OCI-LY3 (cell line): ENCODE data around the gene PIEZO2.

Experiments
- H2AFZ ChIP-seq: fragments of 200-600, 300-600 bp; shearing (Covaris generic); 2 replicates; pipeline ENCODE4 v1.6.0; 2014; ENCODE audit warnings: antibody characterized with exemption, low read depth, low read length
- H3K27ac ChIP-seq: fragments of 200-600, 300-600 bp; sonication (generic); 2 replicates; pipeline ENCODE4 v1.5.1; 2014; ENCODE audit warnings: mild to moderate bottlenecking, low read length, moderate library complexity, mixed read lengths
- H3K27me3 ChIP-seq: fragments of 200-600, 300-600 bp; sonication (generic); 2 replicates; pipeline ENCODE4 v1.6.1; 2014; ENCODE audit warnings: low read depth, low read length, mixed read lengths
- H3K36me3 ChIP-seq: fragments of 200-600, 300-600 bp; sonication (generic); replicated peaks from 2 replicates; pipeline ENCODE3; 2014; ENCODE audit warnings: low read depth, low read length, mixed read lengths
- H3K4me1 ChIP-seq: fragments of 300-600, 200-600 bp; sonication (generic); 2 replicates; pipeline ENCODE4 v1.6.1; 2014; ENCODE audit warnings: low read length, mixed read lengths
- H3K4me2 ChIP-seq: fragments of 200-600, 300-600 bp; sonication (generic); 2 replicates; pipeline ENCODE4 v1.6.1; 2014; ENCODE audit warnings: low read length, mixed read lengths
- H3K4me3 ChIP-seq: fragments of 300-600, 200-600 bp; sonication (generic); 2 replicates; pipeline ENCODE4 v1.5.1; 2014; ENCODE audit warnings: antibody characterized with exemption, mild to moderate bottlenecking, low read length, moderate library complexity
- H3K79me2 ChIP-seq: fragments of 300-600, 200-600 bp; shearing (Covaris generic); 2 replicates; pipeline ENCODE4 v1.6.1; 2014; ENCODE audit warnings: mild to moderate bottlenecking, low read length, mixed read lengths
- H3K9ac ChIP-seq: fragments of 300-600, 200-600 bp; shearing (Covaris generic); 2 replicates; pipeline ENCODE4 v1.6.0; 2014; ENCODE audit warnings: mild to moderate bottlenecking, low read length, moderate library complexity
- H3K9me3 ChIP-seq: fragments of 200-600, 300-600 bp; shearing (Covaris generic); 2 replicates; pipeline ENCODE4 v1.6.1; 2014; ENCODE audit warnings: low read length, mixed read lengths; ENCODE audit not compliant: insufficient read depth
- H4K20me1 ChIP-seq: fragments of 200-600, 300-600 bp; sonication (generic); 2 replicates; pipeline ENCODE4 v1.6.1; 2016; ENCODE audit warnings: low read length, mixed read lengths; ENCODE audit not compliant: insufficient read depth
- EZH2phosphoT487 ChIP-seq: fragments of 200-600 bp; shearing (Covaris generic); IDR thresholded peaks from 2 replicates; pipeline ENCODE4 v1.6.1; 2018; ENCODE audit warnings: antibody characterized with exemption, mixed run types, low read depth
- TF ChIP-seq, protein P1 (sequence below): fragments of 200-600, 300-600 bp; sonication (generic); IDR thresholded peaks from 2 replicates; pipeline ENCODE4 v1.5.1; 2014; ENCODE audit warnings: antibody characterized with exemption, low read length, low read depth

The PIEZO2 gene

DNA sequence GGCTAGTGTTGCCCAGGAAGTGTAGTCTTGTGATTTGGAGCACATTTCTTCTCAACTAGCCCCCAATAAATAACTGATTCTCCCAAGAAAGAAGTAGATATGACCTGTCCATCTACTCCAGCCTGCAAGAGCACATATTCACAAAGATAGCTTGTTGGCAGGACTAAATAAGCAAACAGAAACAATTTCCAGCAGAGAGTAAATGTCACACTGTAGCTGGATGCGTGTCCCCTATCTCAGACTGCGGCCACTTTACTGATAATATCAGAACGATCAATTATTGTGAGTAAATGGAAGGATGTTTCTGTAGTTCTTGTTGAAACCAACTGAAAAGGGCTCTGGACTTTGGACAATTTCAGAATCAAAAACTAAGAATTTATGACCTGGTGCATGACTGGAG, 97.9 kb downstream of the PIEZO2 start:
- H3K9ac ChIP-seq: no peak overlapping the region
- H3K4me1 ChIP-seq: no peaks in the 10 kb centered on the region
- H4K20me1 ChIP-seq: no peaks in the 10 kb centered on the region
- H3K4me3 ChIP-seq: no peak overlapping the region
- no peak overlapping the region for H2AFZ ChIP-seq
- no peak overlapping the region for H3K27ac ChIP-seq
- H3K9me3 ChIP-seq: no peaks in the 10 kb centered on the region
- no peaks in the 10 kb centered on the region for H3K36me3 ChIP-seq
- TF ChIP-seq, protein P1, sequence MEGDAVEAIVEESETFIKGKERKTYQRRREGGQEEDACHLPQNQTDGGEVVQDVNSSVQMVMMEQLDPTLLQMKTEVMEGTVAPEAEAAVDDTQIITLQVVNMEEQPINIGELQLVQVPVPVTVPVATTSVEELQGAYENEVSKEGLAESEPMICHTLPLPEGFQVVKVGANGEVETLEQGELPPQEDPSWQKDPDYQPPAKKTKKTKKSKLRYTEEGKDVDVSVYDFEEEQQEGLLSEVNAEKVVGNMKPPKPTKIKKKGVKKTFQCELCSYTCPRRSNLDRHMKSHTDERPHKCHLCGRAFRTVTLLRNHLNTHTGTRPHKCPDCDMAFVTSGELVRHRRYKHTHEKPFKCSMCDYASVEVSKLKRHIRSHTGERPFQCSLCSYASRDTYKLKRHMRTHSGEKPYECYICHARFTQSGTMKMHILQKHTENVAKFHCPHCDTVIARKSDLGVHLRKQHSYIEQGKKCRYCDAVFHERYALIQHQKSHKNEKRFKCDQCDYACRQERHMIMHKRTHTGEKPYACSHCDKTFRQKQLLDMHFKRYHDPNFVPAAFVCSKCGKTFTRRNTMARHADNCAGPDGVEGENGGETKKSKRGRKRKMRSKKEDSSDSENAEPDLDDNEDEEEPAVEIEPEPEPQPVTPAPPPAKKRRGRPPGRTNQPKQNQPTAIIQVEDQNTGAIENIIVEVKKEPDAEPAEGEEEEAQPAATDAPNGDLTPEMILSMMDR: no peak
- TF ChIP-seq EZH2phosphoT487: no peak
- no peaks in the 10 kb centered on the region for H3K27me3 ChIP-seq
- no peak overlapping the region for H3K4me2 ChIP-seq
- H3K79me2 ChIP-seq: no peaks in the 10 kb centered on the region

- Histone ChIP-seq H3K9ac (no peak overlapping the region), H3K27me3 (no peaks in the 10 kb centered on the region), H3K4me1 (no peaks in the 10 kb centered on the region), H3K9me3 (no peaks in the 10 kb centered on the region), H3K36me3 (no peaks in the 10 kb centered on the region), H3K27ac (no peak overlapping the region), H3K79me2 (no peaks in the 10 kb centered on the region), H3K4me3 (no peak overlapping the region), H3K4me2 (no peak overlapping the region), H4K20me1 (no peaks in the 10 kb centered on the region), H2AFZ (no peak overlapping the region)
- TF ChIP-seq, protein P1: no peak
- no peak for TF ChIP-seq EZH2phosphoT487
Measured at GRCh38 chr18:11050966-11051365, 98.4 kb downstream of the PIEZO2 start.

DNA sequence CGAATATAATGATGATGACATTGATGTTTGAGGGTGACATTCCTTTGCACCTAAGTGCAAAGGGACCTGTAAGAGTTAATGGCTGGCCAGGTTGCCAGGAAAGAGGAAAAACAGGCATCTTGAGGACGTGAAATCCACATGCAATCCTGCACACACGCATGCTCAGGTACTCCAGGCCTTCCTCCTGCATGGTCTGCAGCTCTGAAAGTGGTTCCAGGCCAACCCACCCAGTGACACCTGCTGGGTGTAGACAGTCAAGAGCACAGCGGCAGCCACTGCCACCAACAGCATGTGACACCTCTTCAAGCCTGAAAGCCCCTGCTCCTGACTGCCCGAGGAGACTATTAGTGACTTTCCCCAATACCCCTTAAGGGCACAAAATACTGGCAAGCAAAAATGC, 101.6 kb downstream of the PIEZO2 start:
- H3K4me3 ChIP-seq: no peak overlapping the region
- no peak overlapping the region for H3K9ac ChIP-seq
- no peak overlapping the region for H3K27ac ChIP-seq
- no peaks in the 10 kb centered on the region for H3K9me3 ChIP-seq
- no peaks in the 10 kb centered on the region for H3K79me2 ChIP-seq
- no peak overlapping the region for H2AFZ ChIP-seq
- no peaks in the 10 kb centered on the region for H3K36me3 ChIP-seq
- no peaks in the 10 kb centered on the region for H3K27me3 ChIP-seq
- no peaks in the 10 kb centered on the region for H4K20me1 ChIP-seq
- H3K4me1 ChIP-seq: no peaks in the 10 kb centered on the region
- no peak overlapping the region for H3K4me2 ChIP-seq
- no peak for TF ChIP-seq EZH2phosphoT487
- TF ChIP-seq, protein P1: no peak

DNA sequence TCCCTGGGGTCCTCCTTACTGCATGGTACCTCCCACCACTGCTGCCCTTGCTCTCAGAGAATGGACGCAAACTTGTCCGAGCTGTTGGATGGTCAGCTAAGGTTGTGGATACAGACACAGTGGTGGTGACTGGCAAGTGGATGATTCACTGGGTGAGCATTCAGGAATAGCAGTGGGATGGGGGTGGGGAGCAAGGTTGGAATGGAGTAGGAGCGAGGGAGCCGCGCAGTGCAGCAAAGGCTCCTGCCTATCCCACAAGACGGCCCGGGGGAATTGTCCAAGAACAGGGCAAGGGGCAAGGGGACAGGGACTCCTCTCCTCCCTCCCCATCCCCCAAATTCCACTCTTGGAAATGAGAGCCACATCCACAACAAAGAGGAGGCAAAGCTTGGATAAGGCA, 102.2 kb downstream of the PIEZO2 start:
- Histone ChIP-seq H3K4me1 (no peaks in the 10 kb centered on the region), H3K27me3 (no peaks in the 10 kb centered on the region), H2AFZ (no peak overlapping the region), H3K79me2 (no peaks in the 10 kb centered on the region), H3K36me3 (no peaks in the 10 kb centered on the region), H4K20me1 (no peaks in the 10 kb centered on the region), H3K9ac (no peak overlapping the region), H3K27ac (no peak overlapping the region), H3K4me2 (no peak overlapping the region), H3K4me3 (no peak overlapping the region), H3K9me3 (no peaks in the 10 kb centered on the region)
- no peak for TF ChIP-seq EZH2phosphoT487
- TF ChIP-seq, protein P1: no peak
